ENCODE results near the gene RNASE8. TPM values are rescaled to one million over a fixed set of nuclear protein-coding genes. Genes with fewer than 3 reads are reported as not detected.
A peak's percentile ranks its signal among the peaks of the same experiment; 100 is the strongest.

Gene RNASE8
- total RNA-seq, 2 donors from 2014 or later: not detected

DNA sequence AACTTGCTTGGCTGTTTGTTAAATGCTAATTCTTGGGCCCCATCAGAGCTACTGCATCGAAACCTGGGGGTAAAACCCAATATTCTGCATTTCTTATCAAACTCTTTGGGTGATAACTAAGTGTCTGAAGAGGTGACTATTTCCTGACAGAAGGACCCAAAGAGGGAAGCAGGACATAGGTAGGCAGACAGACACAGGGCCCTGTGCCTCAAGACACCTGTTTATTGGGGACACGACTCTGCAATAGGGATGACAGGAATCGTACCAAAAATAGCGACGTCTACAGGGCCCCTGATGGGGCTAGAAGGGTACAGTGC is 32.2 kb downstream of the RNASE8 start:
- 79 to 85% methylated on average over 5 of the region's 5 CpGs for WGBS, 2 donors
- Histone ChIP-seq H3K27ac (no peak overlapping the region), H3K36me3 (replicated peaks in 1 of 2; ENCODE audit: insufficient read depth in 1 of 2, low read depth in 2 of 2) (peaks cover 0 to 2% of the 10 kb centered on the region in 2 donors), H3K27me3 (no peaks in the 10 kb centered on the region), H3K4me3 (no peak overlapping the region), H3K9me3 (no peaks in the 10 kb centered on the region), H3K4me1 (peaks cover 17% of the 10 kb centered on the region)
- DNase-seq (no peak), ATAC-seq (no peak)
- intact Hi-C loops (cut with DNase I): loop anchor here (5.0 kb wide), 1 partner anchor 73 kb away; no protein-coding TSS in a partner anchor
- TF ChIP-seq, protein P1, sequence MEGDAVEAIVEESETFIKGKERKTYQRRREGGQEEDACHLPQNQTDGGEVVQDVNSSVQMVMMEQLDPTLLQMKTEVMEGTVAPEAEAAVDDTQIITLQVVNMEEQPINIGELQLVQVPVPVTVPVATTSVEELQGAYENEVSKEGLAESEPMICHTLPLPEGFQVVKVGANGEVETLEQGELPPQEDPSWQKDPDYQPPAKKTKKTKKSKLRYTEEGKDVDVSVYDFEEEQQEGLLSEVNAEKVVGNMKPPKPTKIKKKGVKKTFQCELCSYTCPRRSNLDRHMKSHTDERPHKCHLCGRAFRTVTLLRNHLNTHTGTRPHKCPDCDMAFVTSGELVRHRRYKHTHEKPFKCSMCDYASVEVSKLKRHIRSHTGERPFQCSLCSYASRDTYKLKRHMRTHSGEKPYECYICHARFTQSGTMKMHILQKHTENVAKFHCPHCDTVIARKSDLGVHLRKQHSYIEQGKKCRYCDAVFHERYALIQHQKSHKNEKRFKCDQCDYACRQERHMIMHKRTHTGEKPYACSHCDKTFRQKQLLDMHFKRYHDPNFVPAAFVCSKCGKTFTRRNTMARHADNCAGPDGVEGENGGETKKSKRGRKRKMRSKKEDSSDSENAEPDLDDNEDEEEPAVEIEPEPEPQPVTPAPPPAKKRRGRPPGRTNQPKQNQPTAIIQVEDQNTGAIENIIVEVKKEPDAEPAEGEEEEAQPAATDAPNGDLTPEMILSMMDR (IDR thresholded peaks at IDR 0.05): no peak
- no peak for TF ChIP-seq POLR2A (IDR thresholded peaks at IDR 0.05)

DNA sequence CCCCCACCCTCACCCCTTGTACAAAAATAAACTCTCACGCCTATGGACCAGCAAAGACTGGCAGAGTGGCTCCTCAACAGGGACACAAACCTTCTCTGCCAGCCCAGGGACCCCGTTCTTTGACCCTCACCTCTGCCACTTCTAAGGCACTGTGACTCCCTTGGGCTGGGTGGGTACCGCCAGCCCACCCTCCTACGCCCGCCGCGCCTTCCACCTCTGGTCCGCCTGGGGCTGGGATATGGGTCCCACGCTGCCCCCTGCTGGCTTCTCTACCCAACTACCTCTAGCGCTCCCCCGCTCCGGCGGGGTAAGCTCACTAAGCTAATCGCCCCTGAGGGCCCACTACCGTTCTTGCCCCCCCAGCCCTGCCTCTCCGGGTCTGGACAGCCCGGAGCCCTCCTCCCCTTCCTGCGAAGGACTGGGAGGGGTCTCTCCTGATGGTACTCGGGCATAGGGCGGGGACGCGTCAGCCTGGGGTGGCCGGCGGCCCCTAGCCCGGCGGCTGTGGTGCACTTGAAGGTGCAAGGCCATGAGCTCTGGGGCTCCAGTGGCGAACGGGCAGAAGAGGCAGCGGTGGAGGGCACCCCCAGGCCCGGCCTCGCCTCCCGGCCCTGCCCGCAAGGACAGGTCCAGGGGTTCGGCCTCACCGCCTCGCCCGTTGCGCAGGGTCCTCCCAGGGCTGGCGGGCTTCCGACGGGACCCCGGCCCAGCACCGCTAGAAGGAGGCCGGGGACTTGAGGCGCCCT is 32.7 kb downstream of the RNASE8 start:
- H3K4me1 ChIP-seq: peaks cover 17% of the 10 kb centered on the region
- peak in 3 of 4 donors; percentile 40 to 50 (median 47) for DNase-seq
- ATAC-seq: no peak
- no peak overlapping the region for H3K4me3 ChIP-seq
- peaks cover 0 to 2% of the 10 kb centered on the region in 2 donors for H3K36me3 ChIP-seq (replicated peaks in 1 of 2; ENCODE audit: insufficient read depth in 1 of 2, low read depth in 2 of 2)
- no peak for TF ChIP-seq POLR2A (IDR thresholded peaks at IDR 0.05)
- TF ChIP-seq, protein P1 (IDR thresholded peaks at IDR 0.05): peak; percentile 14 to 49 (median 39)
- 82 to 92% methylated on average over 12 to 34 of the region's 45 CpGs for WGBS, 2 donors
- intact Hi-C loops (cut with DNase I): no loop called here
- no peaks in the 10 kb centered on the region for H3K27me3 ChIP-seq
- no peak overlapping the region for H3K27ac ChIP-seq
- H3K9me3 ChIP-seq: no peaks in the 10 kb centered on the region

DNA sequence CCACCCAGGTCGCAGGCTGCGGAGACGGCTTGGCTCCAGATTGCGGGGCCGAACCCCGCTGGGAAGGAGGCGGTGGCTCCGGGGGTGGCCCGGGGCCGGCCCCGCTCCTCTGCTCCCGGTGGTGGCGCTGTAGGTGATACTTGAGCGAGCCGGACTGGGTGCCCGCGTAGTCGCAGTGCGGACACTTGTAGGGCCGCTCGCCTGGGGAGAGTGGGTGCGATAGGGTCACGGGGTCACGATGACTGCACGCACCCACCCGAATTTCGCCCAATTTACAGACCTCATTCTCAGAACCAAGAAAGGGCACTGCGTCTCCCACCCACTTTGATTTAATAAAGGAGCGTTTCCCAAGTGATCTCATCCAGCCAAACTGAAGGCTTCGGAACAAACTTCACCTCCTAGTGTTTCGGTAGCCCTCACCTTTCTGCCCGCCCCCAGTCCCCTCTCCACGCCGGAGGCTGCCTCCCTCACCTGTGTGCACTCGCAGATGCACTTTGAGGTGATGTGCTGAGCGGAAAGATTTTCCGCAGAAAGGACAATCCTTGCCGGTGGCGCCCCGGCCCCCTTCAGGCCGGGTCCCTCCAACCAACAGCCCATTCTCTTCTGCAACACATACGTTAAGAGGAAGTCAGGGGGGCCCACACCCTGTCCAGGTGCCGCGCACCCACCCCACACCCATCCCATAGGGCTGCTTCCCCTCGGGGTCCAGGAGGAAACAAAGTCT is 33.5 kb downstream of the RNASE8 start:
- Histone ChIP-seq H3K27me3 (no peaks in the 10 kb centered on the region), H3K27ac (no peak overlapping the region), H3K4me3 (no peak overlapping the region), H3K4me1 (peaks cover 17% of the 10 kb centered on the region), H3K9me3 (no peaks in the 10 kb centered on the region), H3K36me3 (replicated peaks in 1 of 2; ENCODE audit: insufficient read depth in 1 of 2, low read depth in 2 of 2) (peaks cover 0 to 2% of the 10 kb centered on the region in 2 donors)
- intact Hi-C loops (cut with DNase I): no loop called here
- TF ChIP-seq, protein P1 (IDR thresholded peaks at IDR 0.05): no peak
- no peak for TF ChIP-seq POLR2A (IDR thresholded peaks at IDR 0.05)
- no peak for DNase-seq
- 88 to 91% methylated on average over 39 to 42 of the region's 45 CpGs for WGBS, 2 donors
- ATAC-seq: no peak

DNA sequence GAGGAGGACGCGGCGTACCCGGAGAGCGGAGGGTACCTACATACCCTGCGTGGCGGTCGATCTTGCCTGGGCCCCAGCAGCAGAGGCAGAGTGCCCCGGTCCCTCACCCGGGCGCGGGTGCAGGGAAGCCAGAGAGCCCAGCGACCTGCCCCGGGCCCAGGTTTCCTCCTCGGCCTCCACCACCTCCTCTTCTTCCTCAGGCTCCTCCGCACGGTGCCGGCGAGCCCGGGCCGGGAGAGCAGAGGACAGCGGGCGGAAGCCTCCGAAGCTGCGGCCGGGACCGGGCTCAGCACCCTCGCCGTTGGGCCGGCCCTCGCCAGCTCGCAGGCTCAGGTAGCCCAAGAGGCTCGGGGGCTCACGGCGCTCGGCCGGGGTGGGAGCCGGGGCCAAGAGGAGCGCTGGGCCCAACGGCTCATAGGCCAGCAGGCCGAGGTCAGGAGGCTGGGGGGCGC is 34.2 kb downstream of the RNASE8 start:
- no peaks in the 10 kb centered on the region for H3K27me3 ChIP-seq
- peak overlapping the region in 2 of 4 donors; percentile 24 to 27 for H3K27ac ChIP-seq
- no peaks in the 10 kb centered on the region for H3K9me3 ChIP-seq
- intact Hi-C loops (cut with DNase I): no loop called here
- WGBS, 2 donors: 84 to 86% methylated on average over 36 to 41 of the region's 42 CpGs
- peaks cover 17% of the 10 kb centered on the region for H3K4me1 ChIP-seq
- DNase-seq (no peak), ATAC-seq (peak; percentile 1)
- peaks cover 0 to 2% of the 10 kb centered on the region in 2 donors for H3K36me3 ChIP-seq (replicated peaks in 1 of 2; ENCODE audit: insufficient read depth in 1 of 2, low read depth in 2 of 2)
- H3K4me3 ChIP-seq: no peak overlapping the region
- TF ChIP-seq, protein P1 (IDR thresholded peaks at IDR 0.05): no peak
- TF ChIP-seq POLR2A (IDR thresholded peaks at IDR 0.05): no peak
